Measurements from ENCODE around the gene TMEM132C. TPM values are rescaled to one million over a fixed set of nuclear protein-coding genes. Genes with fewer than 3 reads are reported as not detected.

TMEM132C gene
- total RNA-seq, 2 experiments from 2014 or later: not detected

GRCh38 chr12:128693115-128693514 is 426.1 kb downstream of the TMEM132C start:
- Mint-ChIP-seq H3K36me3 (ENCODE audit: low read depth) (no peaks in the 10 kb centered on the region), H3K9me3 (ENCODE audit: low read depth) (peaks cover 2% of the 10 kb centered on the region), H3K27me3 (peaks cover 3% of the 10 kb centered on the region), H3K27ac (no peak overlapping the region), H3K4me1 (no peaks in the 10 kb centered on the region), H3K4me3 (no peak overlapping the region)
- no peak for ATAC-seq
- ChIA-PET POLR2A (no interaction called here), CTCF (no interaction called here)
- DNase-seq: no peak
- intact Hi-C loops (cut with DNase I, micrococcal nuclease): no loop called here

GRCh38 chr12:128693771-128694170 is 426.8 kb downstream of the TMEM132C start:
- ChIA-PET CTCF (no interaction called here), POLR2A (no interaction called here)
- no peak overlapping the region for H3K4me3 Mint-ChIP-seq
- H3K27me3 Mint-ChIP-seq: peaks cover 3% of the 10 kb centered on the region
- no peak overlapping the region for H3K27ac Mint-ChIP-seq
- intact Hi-C loops (cut with DNase I, micrococcal nuclease): no loop called here
- H3K9me3 Mint-ChIP-seq (ENCODE audit: low read depth): peaks cover 2% of the 10 kb centered on the region
- no peaks in the 10 kb centered on the region for H3K4me1 Mint-ChIP-seq
- ATAC-seq (no peak), DNase-seq (no peak)
- H3K36me3 Mint-ChIP-seq (ENCODE audit: low read depth): no peaks in the 10 kb centered on the region

GRCh38 chr12:128694445-128694844 is 427.5 kb downstream of the TMEM132C start:
- ATAC-seq (no peak), DNase-seq (no peak)
- peaks cover 3% of the 10 kb centered on the region for H3K27me3 Mint-ChIP-seq
- intact Hi-C loops (cut with DNase I, micrococcal nuclease): no loop called here
- CTCF ChIA-PET: interaction anchor here (0.8 kb wide), 1 partner anchor 64 kb away, joined by 3 read pairs; no protein-coding TSS in a partner anchor
- H3K9me3 Mint-ChIP-seq (ENCODE audit: low read depth): peaks cover 2% of the 10 kb centered on the region
- no peak overlapping the region for H3K4me3 Mint-ChIP-seq
- no peaks in the 10 kb centered on the region for H3K4me1 Mint-ChIP-seq
- H3K27ac Mint-ChIP-seq: no peak overlapping the region
- POLR2A ChIA-PET: no interaction called here
- H3K36me3 Mint-ChIP-seq (ENCODE audit: low read depth): no peaks in the 10 kb centered on the region

GRCh38 chr12:128695697-128696096 is 428.7 kb downstream of the TMEM132C start:
- CTCF ChIA-PET: no interaction called here
- DNase-seq (no peak), ATAC-seq (no peak)
- H3K4me1 Mint-ChIP-seq: no peaks in the 10 kb centered on the region
- intact Hi-C loops (cut with DNase I, micrococcal nuclease): no loop called here
- H3K4me3 Mint-ChIP-seq: no peak overlapping the region
- H3K36me3 Mint-ChIP-seq (ENCODE audit: low read depth): no peaks in the 10 kb centered on the region
- H3K9me3 Mint-ChIP-seq (ENCODE audit: low read depth): peaks cover 2% of the 10 kb centered on the region
- POLR2A ChIA-PET: no interaction called here
- no peak overlapping the region for H3K27ac Mint-ChIP-seq
- peaks cover 3% of the 10 kb centered on the region for H3K27me3 Mint-ChIP-seq

GRCh38 chr12:128698301-128698972 is 431.5 kb downstream of the TMEM132C start:
- DNase-seq (no peak), ATAC-seq (no peak)
- ChIA-PET CTCF (no interaction called here), POLR2A (no interaction called here)
- Mint-ChIP-seq H3K27me3 (peaks cover 3% of the 10 kb centered on the region), H3K36me3 (ENCODE audit: low read depth) (no peaks in the 10 kb centered on the region), H3K9me3 (ENCODE audit: low read depth) (peaks cover 2% of the 10 kb centered on the region), H3K27ac (no peak overlapping the region), H3K4me1 (no peaks in the 10 kb centered on the region), H3K4me3 (no peak overlapping the region)
- intact Hi-C loops (cut with DNase I, micrococcal nuclease): no loop called here

GRCh38 chr12:128699106-128699505 is 432.1 kb downstream of the TMEM132C start:
- ChIA-PET POLR2A (no interaction called here), CTCF (no interaction called here)
- H3K36me3 Mint-ChIP-seq (ENCODE audit: low read depth): no peaks in the 10 kb centered on the region
- ATAC-seq (no peak), DNase-seq (no peak)
- no peaks in the 10 kb centered on the region for H3K4me1 Mint-ChIP-seq
- no peak overlapping the region for H3K27ac Mint-ChIP-seq
- peaks cover 2% of the 10 kb centered on the region for H3K9me3 Mint-ChIP-seq (ENCODE audit: low read depth)
- H3K27me3 Mint-ChIP-seq: peaks cover 3% of the 10 kb centered on the region
- H3K4me3 Mint-ChIP-seq: no peak overlapping the region
- intact Hi-C loops (cut with DNase I, micrococcal nuclease): no loop called here

- ATAC-seq: no peak
- no peaks in the 10 kb centered on the region for H3K36me3 Mint-ChIP-seq (ENCODE audit: low read depth)
- H3K4me1 Mint-ChIP-seq: no peaks in the 10 kb centered on the region
- DNase-seq: no peak
- no peak overlapping the region for H3K4me3 Mint-ChIP-seq
- ChIA-PET POLR2A (no interaction called here), CTCF (no interaction called here)
- peaks cover 2% of the 10 kb centered on the region for H3K9me3 Mint-ChIP-seq (ENCODE audit: low read depth)
- no peak overlapping the region for H3K27ac Mint-ChIP-seq
- H3K27me3 Mint-ChIP-seq: peaks cover 3% of the 10 kb centered on the region
- intact Hi-C loops (cut with DNase I, micrococcal nuclease): no loop called here
These were observed 435.4 kb downstream of the TMEM132C start for GRCh38 chr12:128702371-128702770.

- H3K27ac Mint-ChIP-seq: no peak overlapping the region
- ATAC-seq (no peak), DNase-seq (no peak)
- no peaks in the 10 kb centered on the region for H3K4me1 Mint-ChIP-seq
- intact Hi-C loops (cut with DNase I, micrococcal nuclease): no loop called here
- H3K9me3 Mint-ChIP-seq (ENCODE audit: low read depth): no peaks in the 10 kb centered on the region
- ChIA-PET CTCF (no interaction called here), POLR2A (no interaction called here)
- H3K36me3 Mint-ChIP-seq (ENCODE audit: low read depth): no peaks in the 10 kb centered on the region
- no peak overlapping the region for H3K4me3 Mint-ChIP-seq
- peaks cover 3% of the 10 kb centered on the region for H3K27me3 Mint-ChIP-seq
These were observed 438.2 kb downstream of the TMEM132C start for GRCh38 chr12:128705140-128705539.

- no peak for DNase-seq
- ChIA-PET CTCF (no interaction called here), POLR2A (no interaction called here)
- Mint-ChIP-seq H3K27ac (no peak overlapping the region), H3K36me3 (ENCODE audit: low read depth) (no peaks in the 10 kb centered on the region), H3K9me3 (ENCODE audit: low read depth) (peaks cover 3% of the 10 kb centered on the region), H3K4me1 (no peaks in the 10 kb centered on the region), H3K27me3 (peaks cover 3% of the 10 kb centered on the region), H3K4me3 (no peak overlapping the region)
- intact Hi-C loops (cut with DNase I, micrococcal nuclease): no loop called here
- no peak for ATAC-seq
These were observed 440.5 kb downstream of the TMEM132C start for GRCh38 chr12:128707488-128707887.

- Mint-ChIP-seq H3K9me3 (ENCODE audit: low read depth) (peaks cover 3% of the 10 kb centered on the region), H3K4me1 (no peaks in the 10 kb centered on the region)
These were observed 441.8 kb downstream of the TMEM132C start for GRCh38 chr12:128708789-128709188.

GRCh38 chr12:128709660-128710059 is 442.7 kb downstream of the TMEM132C start:
- Mint-ChIP-seq H3K4me3 (no peak overlapping the region), H3K9me3 (ENCODE audit: low read depth) (peaks cover 3% of the 10 kb centered on the region), H3K36me3 (ENCODE audit: low read depth) (no peaks in the 10 kb centered on the region), H3K4me1 (no peaks in the 10 kb centered on the region), H3K27me3 (peaks cover 3% of the 10 kb centered on the region), H3K27ac (no peak overlapping the region)
- POLR2A ChIA-PET: no interaction called here
- CTCF ChIA-PET: no interaction called here
- ATAC-seq: no peak
- no peak for DNase-seq
- intact Hi-C loops (cut with DNase I, micrococcal nuclease): no loop called here

More at GRCh38 chr12:128708789-128709188, 441.8 kb downstream of the TMEM132C start:
- H3K27ac Mint-ChIP-seq: no peak overlapping the region
- H3K27me3 Mint-ChIP-seq: peaks cover 3% of the 10 kb centered on the region
- intact Hi-C loops (cut with DNase I, micrococcal nuclease): no loop called here
- no peak for ATAC-seq
- no peaks in the 10 kb centered on the region for H3K36me3 Mint-ChIP-seq (ENCODE audit: low read depth)
- POLR2A ChIA-PET: no interaction called here
- CTCF ChIA-PET: no interaction called here
- no peak for DNase-seq
- no peak overlapping the region for H3K4me3 Mint-ChIP-seq

- H3K9me3 Mint-ChIP-seq (ENCODE audit: low read depth): peaks cover 6% of the 10 kb centered on the region
- H3K36me3 Mint-ChIP-seq (ENCODE audit: low read depth): no peaks in the 10 kb centered on the region
- intact Hi-C loops (cut with DNase I, micrococcal nuclease): no loop called here
- no peaks in the 10 kb centered on the region for H3K4me1 Mint-ChIP-seq
- no peak for ATAC-seq
- ChIA-PET POLR2A (no interaction called here), CTCF (no interaction called here)
- no peak overlapping the region for H3K27ac Mint-ChIP-seq
- no peak for DNase-seq
- no peak overlapping the region for H3K4me3 Mint-ChIP-seq
- no peaks in the 10 kb centered on the region for H3K27me3 Mint-ChIP-seq
These were observed 444.5 kb downstream of the TMEM132C start for GRCh38 chr12:128711486-128711885.

GRCh38 chr12:128712622-128713021 is 445.7 kb downstream of the TMEM132C start:
- intact Hi-C loops (cut with DNase I, micrococcal nuclease): no loop called here
- H3K9me3 Mint-ChIP-seq (ENCODE audit: low read depth): peaks cover 14% of the 10 kb centered on the region

More at GRCh38 chr12:128712622-128713021, 445.7 kb downstream of the TMEM132C start:
- H3K4me1 Mint-ChIP-seq: no peaks in the 10 kb centered on the region
- CTCF ChIA-PET: no interaction called here
- ATAC-seq (no peak), DNase-seq (no peak)
- no peaks in the 10 kb centered on the region for H3K27me3 Mint-ChIP-seq
- H3K27ac Mint-ChIP-seq: no peak overlapping the region
- H3K36me3 Mint-ChIP-seq (ENCODE audit: low read depth): no peaks in the 10 kb centered on the region
- POLR2A ChIA-PET: no interaction called here
- no peak overlapping the region for H3K4me3 Mint-ChIP-seq

Measured in activated CD4-positive, alpha-beta T cell treated with anti-CD3 and anti-CD28 coated beads for 36 hours (primary cell).